Mucosa of descending colon (tissue), 3 donors: Measurements from ENCODE around the gene IGF2R. TPM values are rescaled to one million over a fixed set of nuclear protein-coding genes. Genes with fewer than 3 reads are reported as not detected.
"Not testable (repeated sequence)": the region's sequence is repeated elsewhere in the genome, so short reads cannot be mapped to it uniquely, and the experiment has no call there.

ENCODE experiments used
- ATAC-seq: fragments of 200-7000 bp; cut with Tn5 transposase; one replicate; pipeline ENCODE4 v1.9.1; 2020; ENCODE audit warnings: mild to moderate bottlenecking, moderate library complexity
- DNase-seq, 3 donors: peaks; one replicate each; pipeline ENCODE4 v3.0.0-alpha.2; 2020
- H3K36me3 ChIP-seq: fragments of 200-600 bp; one replicate; pipeline ENCODE4 v1.8.0; 2021; ENCODE audit warnings: low read depth, mild to moderate bottlenecking
- H3K4me1 ChIP-seq: fragments of 200-600 bp; one replicate; pipeline ENCODE4 v1.8.0; 2021; ENCODE audit warnings: low read depth, mild to moderate bottlenecking
- H3K4me3 ChIP-seq: fragments of 200-600 bp; one replicate; pipeline ENCODE4 v1.8.0; 2021; ENCODE audit warnings: mild to moderate bottlenecking
- H3K9me3 ChIP-seq: fragments of 200-600 bp; one replicate; pipeline ENCODE4 v1.8.0; 2021; ENCODE audit warnings: mild to moderate bottlenecking
- intact Hi-C, 2 donors: fragments of 100-400 bp; cut with DNase I in 1 of 2; cut with micrococcal nuclease in 1 of 2; formaldehyde crosslinking; loops; one replicate each; pipeline versions ENCODE4 v1.11.0 to v1.11.1; 2022; cut with DNase I, micrococcal nuclease
- total RNA-seq, 3 donors: library from RNA; stranded (reverse); fragmentation: NEBNext Ultra II Directional in 2 of 3; extraction: Animal tissue kit (Norgen Biotek cat#: 25700) in 2 of 3; gene quantifications; one replicate each; pipeline versions ENCODE4 v1.2.1 to v1.2.4, GENCODE V29; 2021 to 2023
- TF ChIP-seq, protein P1 (sequence below): fragments of 200-600 bp; IDR thresholded peaks from one replicate; pipeline ENCODE4 v1.8.0; 2022; ENCODE audit warnings: antibody characterized with exemption, mild to moderate bottlenecking
- donor health status: DM: no; HTN: no; CAD: no; lungs with moderate emphysema.
- donor health status: DM: no; HTN: no; CAD: no.
- donor health status: DM: no; HTN: yes; CAD: no.

The IGF2R gene
- total RNA-seq, 3 donors from 2014 or later: 97.7 to 112 (median 101) TPM

DNA sequence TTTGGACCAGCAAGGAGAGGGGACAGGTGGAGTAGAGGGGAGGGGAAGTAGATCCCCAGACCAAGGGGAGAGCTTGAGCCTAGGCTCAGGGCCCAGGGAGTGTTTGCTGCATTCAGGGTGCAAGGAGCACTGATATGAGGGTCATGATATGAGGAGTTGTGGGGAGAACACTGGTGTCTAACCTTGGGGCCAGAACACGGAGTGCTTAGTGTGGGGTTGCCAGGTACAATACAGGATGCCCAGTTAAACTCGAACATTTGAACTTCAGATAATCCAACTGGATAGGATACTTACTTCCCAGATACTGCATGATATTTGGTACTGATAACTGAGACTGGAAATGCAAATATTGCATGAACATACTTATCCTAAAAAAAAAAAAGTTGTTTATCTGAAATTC, 155.1 kb downstream of the IGF2R start:
- no peaks in the 10 kb centered on the region for H3K4me1 ChIP-seq
- no peak for DNase-seq
- TF ChIP-seq, protein P1, sequence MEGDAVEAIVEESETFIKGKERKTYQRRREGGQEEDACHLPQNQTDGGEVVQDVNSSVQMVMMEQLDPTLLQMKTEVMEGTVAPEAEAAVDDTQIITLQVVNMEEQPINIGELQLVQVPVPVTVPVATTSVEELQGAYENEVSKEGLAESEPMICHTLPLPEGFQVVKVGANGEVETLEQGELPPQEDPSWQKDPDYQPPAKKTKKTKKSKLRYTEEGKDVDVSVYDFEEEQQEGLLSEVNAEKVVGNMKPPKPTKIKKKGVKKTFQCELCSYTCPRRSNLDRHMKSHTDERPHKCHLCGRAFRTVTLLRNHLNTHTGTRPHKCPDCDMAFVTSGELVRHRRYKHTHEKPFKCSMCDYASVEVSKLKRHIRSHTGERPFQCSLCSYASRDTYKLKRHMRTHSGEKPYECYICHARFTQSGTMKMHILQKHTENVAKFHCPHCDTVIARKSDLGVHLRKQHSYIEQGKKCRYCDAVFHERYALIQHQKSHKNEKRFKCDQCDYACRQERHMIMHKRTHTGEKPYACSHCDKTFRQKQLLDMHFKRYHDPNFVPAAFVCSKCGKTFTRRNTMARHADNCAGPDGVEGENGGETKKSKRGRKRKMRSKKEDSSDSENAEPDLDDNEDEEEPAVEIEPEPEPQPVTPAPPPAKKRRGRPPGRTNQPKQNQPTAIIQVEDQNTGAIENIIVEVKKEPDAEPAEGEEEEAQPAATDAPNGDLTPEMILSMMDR: no peak
- no peak for ATAC-seq
- intact Hi-C loops: no loop called here
- H3K36me3 ChIP-seq: no peaks in the 10 kb centered on the region
- H3K4me3 ChIP-seq: no peak overlapping the region
- no peaks in the 10 kb centered on the region for H3K9me3 ChIP-seq

DNA sequence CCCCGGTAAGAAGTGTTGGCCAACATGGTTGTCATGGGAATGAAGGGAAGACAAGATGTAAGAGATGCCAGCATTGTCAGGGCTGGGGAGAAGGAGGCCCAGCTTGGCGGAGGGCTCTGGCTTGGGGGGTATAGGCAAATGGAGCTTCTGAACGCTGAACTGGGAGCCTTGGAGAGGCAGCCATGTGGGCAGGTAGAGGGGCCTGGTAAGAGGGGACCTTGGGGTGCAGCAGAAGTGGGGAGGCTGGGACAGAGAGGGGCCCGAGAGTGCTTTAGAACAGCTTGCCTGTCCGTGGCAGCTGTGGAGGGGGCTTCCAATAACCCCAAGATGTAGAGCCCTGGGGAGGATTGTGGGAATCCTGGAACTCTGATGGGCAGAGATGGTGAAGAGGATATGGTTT, 155.7 kb downstream of the IGF2R start:
- no peaks in the 10 kb centered on the region for H3K9me3 ChIP-seq
- TF ChIP-seq, protein P1: no peak
- no peak overlapping the region for H3K4me3 ChIP-seq
- H3K4me1 ChIP-seq: no peaks in the 10 kb centered on the region
- DNase-seq: no peak
- intact Hi-C loops: no loop called here
- no peaks in the 10 kb centered on the region for H3K36me3 ChIP-seq
- no peak for ATAC-seq

DNA sequence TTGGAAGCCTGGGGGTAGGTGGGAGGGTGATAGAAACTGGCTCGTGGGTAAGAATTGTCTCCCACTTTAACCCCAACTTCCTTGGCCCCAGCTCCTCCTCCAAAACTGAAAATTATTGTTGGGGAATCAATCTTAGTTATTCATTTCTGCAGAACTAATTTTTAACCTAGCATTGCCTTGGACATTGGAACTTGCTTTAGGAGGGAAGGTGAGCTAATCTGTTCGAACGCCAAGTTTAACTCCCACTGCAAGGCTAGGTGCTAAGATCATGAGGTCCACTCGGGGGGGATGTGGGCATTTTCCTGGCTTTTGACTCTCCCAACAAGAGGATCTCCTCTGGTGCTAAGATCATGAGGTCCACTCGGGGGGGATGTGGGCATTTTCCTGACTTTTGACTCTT, 156.2 kb downstream of the IGF2R start:
- H3K9me3 ChIP-seq, intact Hi-C loops, H3K4me1 ChIP-seq, DNase-seq, ATAC-seq, H3K36me3 ChIP-seq, H3K4me3 ChIP-seq: not testable (repeated sequence)

DNA sequence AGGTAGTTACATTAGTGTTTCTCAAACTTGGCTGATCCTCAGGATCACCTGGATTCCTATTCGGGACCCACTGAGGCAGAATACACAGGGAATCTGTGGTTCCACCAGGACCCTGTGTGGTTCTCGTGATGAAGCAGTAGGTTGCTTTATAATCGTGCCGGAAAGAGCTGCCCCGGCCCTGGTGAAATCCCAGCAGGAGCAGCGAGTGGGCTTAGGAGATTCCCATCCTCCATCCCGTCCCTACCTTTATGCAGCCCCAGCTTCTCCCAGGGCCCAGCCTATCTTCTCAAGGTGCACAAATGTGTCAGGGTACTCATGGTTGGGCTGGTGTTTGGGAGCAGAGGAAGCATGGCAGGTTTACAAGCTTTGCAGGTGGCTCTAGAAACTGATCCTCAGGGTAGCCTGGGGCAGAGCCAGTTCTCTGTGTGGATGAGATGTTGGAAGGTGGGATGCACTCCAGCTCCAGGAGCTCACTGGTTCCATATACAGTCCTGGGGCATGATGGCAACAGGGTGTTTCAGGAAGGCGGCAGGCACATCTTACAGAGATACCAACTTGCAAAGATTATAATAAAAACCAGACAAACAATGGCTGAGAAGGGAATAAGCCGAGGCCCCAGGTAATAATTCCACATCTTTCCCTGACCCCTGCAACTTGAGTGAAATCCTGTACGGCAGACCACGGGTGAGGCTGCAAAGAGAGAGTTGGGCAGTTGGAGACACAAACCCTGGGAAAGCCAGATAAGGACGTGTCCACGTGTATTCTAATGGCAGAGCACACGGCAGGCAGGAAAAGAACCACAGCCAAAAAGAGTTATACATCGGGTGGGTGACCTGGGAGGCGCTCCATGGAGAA, 158.6 kb downstream of the IGF2R start:
- intact Hi-C loops: no loop called here
- no peaks in the 10 kb centered on the region for H3K36me3 ChIP-seq
- H3K4me1 ChIP-seq: no peaks in the 10 kb centered on the region
- TF ChIP-seq, protein P1: no peak
- no peaks in the 10 kb centered on the region for H3K9me3 ChIP-seq
- ATAC-seq: no peak
- DNase-seq: no peak
- H3K4me3 ChIP-seq: no peak overlapping the region

DNA sequence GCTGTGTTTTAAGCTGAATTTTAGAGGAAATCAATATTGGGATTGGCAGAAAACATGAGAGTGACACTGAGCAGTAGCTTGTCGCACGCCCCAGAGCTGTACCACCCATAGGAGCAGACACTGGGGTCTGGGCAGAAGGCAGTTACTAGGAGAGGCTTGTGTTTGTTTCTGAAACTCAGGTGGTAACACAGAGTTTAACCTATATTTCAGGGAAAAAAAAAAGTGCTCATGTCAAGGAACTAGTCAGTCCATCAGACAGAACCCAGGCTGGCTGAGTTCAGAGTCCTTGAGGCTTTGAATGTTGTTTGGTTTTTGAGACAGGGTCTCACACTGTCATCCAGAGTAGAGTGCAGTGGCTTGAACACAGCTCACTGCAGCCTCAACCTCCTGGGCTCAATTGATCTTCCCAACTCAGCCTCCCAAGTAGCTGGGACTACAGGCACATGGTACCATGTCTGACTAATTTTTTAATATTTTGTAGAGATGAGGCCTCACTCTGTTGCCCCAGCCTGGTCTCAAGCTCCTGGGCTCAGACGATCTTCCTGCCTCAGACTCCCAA, 159.3 kb downstream of the IGF2R start:
- intact Hi-C loops: no loop called here
- Histone ChIP-seq H3K4me3 (no peak overlapping the region), H3K4me1 (no peaks in the 10 kb centered on the region), H3K36me3 (no peaks in the 10 kb centered on the region), H3K9me3 (no peaks in the 10 kb centered on the region)
- ATAC-seq (no peak), DNase-seq (no peak)
- TF ChIP-seq, protein P1: no peak

DNA sequence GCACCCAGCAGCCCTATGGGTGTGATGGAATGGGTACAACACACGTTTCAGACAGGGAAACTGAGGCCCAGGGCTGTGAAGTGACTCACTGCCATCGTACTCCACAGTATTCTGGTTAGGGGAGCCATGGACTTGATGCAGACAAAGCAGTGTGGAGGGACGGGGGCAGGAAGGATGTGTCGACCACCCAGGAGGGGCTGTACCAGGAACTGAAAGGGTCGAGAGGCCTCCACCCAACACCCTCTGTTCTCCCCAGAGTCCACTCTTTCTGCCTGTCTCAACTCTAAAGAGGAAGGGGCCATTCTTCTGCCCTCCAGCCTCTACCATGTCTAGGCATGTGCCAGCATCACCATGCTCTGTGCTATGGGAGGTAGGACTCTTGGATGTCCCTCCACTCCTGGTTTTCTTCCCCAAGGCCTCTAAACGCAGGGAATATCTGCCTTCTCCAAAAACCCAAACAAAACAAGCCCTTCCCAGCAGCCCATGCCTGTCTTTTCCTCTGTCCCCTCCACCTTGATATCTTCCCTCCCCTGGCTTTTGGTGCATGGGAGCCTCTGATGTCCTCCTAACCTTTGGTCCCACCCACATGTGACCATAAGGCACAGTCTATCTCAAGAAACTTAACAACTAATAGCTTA, 160.1 kb downstream of the IGF2R start:
- TF ChIP-seq, protein P1: no peak
- no peak overlapping the region for H3K4me3 ChIP-seq
- H3K36me3 ChIP-seq: no peaks in the 10 kb centered on the region
- no peaks in the 10 kb centered on the region for H3K9me3 ChIP-seq
- DNase-seq (no peak), ATAC-seq (no peak)
- H3K4me1 ChIP-seq: no peaks in the 10 kb centered on the region
- intact Hi-C loops: no loop called here
